AG04449 (cell line): ENCODE data around the gene RCL1.

Experiments
- CTCF ChIA-PET: fragments of 350-600 bp; formaldehyde crosslinking; extraction: SDS; loops from one replicate; lab custom pipeline; 2021; ENCODE audit warnings: antibody characterized with exemption; lab: Yijun Ruan, JAX
- POLR2A ChIA-PET: fragments of 400-600, 350-600 bp; formaldehyde crosslinking; extraction: SDS; loops from one replicate; lab custom pipeline; 2020; ENCODE audit warnings: antibody characterized with exemption, inconsistent platforms; lab: Yijun Ruan, JAX
- DNase-seq: peaks from one replicate; pipeline ENCODE4 v3.0.0-alpha.2; 2010; ENCODE audit warnings: low read depth, low spot score
- H3K4me3 ChIP-seq: 2 replicates; pipeline ENCODE4 v1.5.1; 2011; ENCODE audit warnings: low read depth, mild to moderate bottlenecking, control low read depth, low read length
- CTCF ChIP-seq: IDR thresholded peaks from one replicate; pipeline ENCODE4 v1.5.1; 2011; ENCODE audit warnings: mild to moderate bottlenecking, moderate library complexity, low read length, control low read depth, inconsistent platforms; ENCODE audit not compliant: insufficient read depth; ENCODE audit errors: missing control alignments

Gene RCL1

GRCh38 chr9:4804531-4805016 is 11.8 kb downstream of the RCL1 start:
- no peak overlapping the region for H3K4me3 ChIP-seq
- TF ChIP-seq CTCF: no peak
- no peak for DNase-seq
- ChIA-PET CTCF (interaction anchor here (0.7 to 1.9 kb wide), 4 partner anchors 8 to 47 kb away, joined by 3 to 9 read pairs (median 4); no protein-coding TSS in a partner anchor), POLR2A (no interaction called here)

- no peak for TF ChIP-seq CTCF
- DNase-seq: no peak
- ChIA-PET CTCF (interaction anchor here (0.7 to 1.9 kb wide), 3 partner anchors 8 to 12 kb away, joined by 3 to 9 read pairs (median 4); no protein-coding TSS in a partner anchor), POLR2A (no interaction called here)
- H3K4me3 ChIP-seq: no peak overlapping the region
These were observed 12.6 kb downstream of the RCL1 start for GRCh38 chr9:4805191-4805918.

GRCh38 chr9:4810565-4810964 is 17.8 kb downstream of the RCL1 start:
- no peak overlapping the region for H3K4me3 ChIP-seq
- CTCF ChIA-PET: interaction anchor here (1.1 to 3.7 kb wide), 3 partner anchors 11 to 48 kb away, joined by 3 to 27 read pairs (median 3); no protein-coding TSS in a partner anchor
- DNase-seq: no peak
- POLR2A ChIA-PET: no interaction called here
- no peak for TF ChIP-seq CTCF

- CTCF ChIA-PET: interaction anchor here (3.7 kb wide), 1 partner anchor 15 kb away, joined by 27 read pairs; no protein-coding TSS in a partner anchor
- H3K4me3 ChIP-seq: no peak overlapping the region
- POLR2A ChIA-PET: no interaction called here
- no peak for DNase-seq
- TF ChIP-seq CTCF: no peak
These were observed 19.1 kb downstream of the RCL1 start for GRCh38 chr9:4811824-4812223.

GRCh38 chr9:4812858-4813257 is 20.1 kb downstream of the RCL1 start:
- no peak overlapping the region for H3K4me3 ChIP-seq
- ChIA-PET CTCF (interaction anchor here (3.7 kb wide), 1 partner anchor 16 kb away, joined by 27 read pairs; no protein-coding TSS in a partner anchor), POLR2A (no interaction called here)
- no peak for TF ChIP-seq CTCF
- DNase-seq: no peak

- ChIA-PET POLR2A (no interaction called here), CTCF (interaction anchor here (0.7 to 1.7 kb wide), 3 partner anchors 17 to 79 kb away, joined by 3 to 15 read pairs (median 6); no protein-coding TSS in a partner anchor)
- no peak overlapping the region for H3K4me3 ChIP-seq
- DNase-seq: no peak
- TF ChIP-seq CTCF: no peak
These were observed 22.2 kb downstream of the RCL1 start for GRCh38 chr9:4814913-4815312.
